ENCODE results near the gene CD68. TPM values are rescaled to one million over a fixed set of nuclear protein-coding genes. Genes with fewer than 3 reads are reported as not detected.

The CD68 gene
- total RNA-seq, 2 experiments from 2014 or later = 0.44 to 0.54 TPM

DNA sequence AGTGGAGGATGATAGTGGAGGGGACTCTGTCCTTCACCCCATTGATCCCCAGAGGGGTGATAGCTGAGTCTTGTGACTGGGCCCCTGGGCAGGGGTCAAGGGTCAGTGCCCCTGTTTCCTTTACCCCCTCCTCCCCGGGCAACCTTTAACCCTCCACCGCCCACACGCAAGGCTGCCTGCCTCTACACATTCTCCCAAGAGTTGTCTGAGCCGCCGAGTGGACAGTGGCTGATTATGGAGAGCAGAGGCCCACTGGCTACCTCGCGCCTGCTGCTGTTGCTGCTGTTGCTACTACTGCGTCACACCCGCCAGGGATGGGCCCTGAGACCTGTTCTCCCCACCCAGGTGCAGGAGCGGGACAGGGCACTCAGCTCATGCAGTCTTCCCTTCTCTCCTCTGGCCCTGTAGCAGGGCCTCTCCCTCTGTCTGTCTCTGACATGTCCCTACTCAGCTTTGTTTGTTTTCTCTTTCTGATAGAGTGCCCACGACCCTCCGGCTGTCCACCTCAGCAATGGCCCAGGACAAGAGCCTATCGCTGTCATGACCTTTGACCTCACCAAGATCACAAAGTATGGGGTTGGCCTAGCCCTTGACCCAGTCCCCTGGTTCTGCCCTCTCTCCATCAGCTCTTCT, 50.6 kb downstream of the CD68 start, which contains the start of gene SHBG:
Gene SHBG (plus strand): TSS at position 197 of the 633 bp plus-strand sequence. CDS start 38 bp downstream, at position 235.
- H3K4me2 ChIP-seq (ENCODE audit: low read length) = no peak within 1 kb of the TSS
- H3K36me3 ChIP-seq (ENCODE audit: insufficient read depth, low read length) = no peaks in the 10 kb centered on the region
- H4K20me1 ChIP-seq (ENCODE audit: insufficient read depth, low read length) = no peaks in the 10 kb centered on the region
- DNase-seq (ENCODE audit: low spot score) = no peak
- H3K9me2 ChIP-seq (ENCODE audit: insufficient read depth, low read length) = no peaks in the 10 kb centered on the region
- no peak within 1 kb of the TSS for H3K27ac ChIP-seq (ENCODE audit: low read depth, low read length, poor library complexity, severe bottlenecking)
- H3K4me3 ChIP-seq (ENCODE audit: low read depth, low read length, poor library complexity, severe bottlenecking) = no peak within 1 kb of the TSS
- intact Hi-C loops (cut with micrococcal nuclease; ENCODE audit: unreplicated experiment) = loop anchor here (10.0 kb wide), 1 partner anchor 155 kb away; no protein-coding TSS in a partner anchor
- POLR2A ChIA-PET = no interaction called here
- CTCF ChIA-PET (ENCODE audit: unreplicated experiment) = no interaction called here
- BruUV-seq (replicated peaks) = no TSS peak
- no peak within 1 kb of the TSS for H2AFZ ChIP-seq (ENCODE audit: low read length)
- H3K79me2 ChIP-seq (ENCODE audit: insufficient read depth, low read depth, low read length) = no peaks in the 10 kb centered on the region
- peaks cover 4% of the 10 kb centered on the region for H3K4me1 ChIP-seq (ENCODE audit: insufficient read depth, low read length, poor library complexity, severe bottlenecking)
- no peak for TF ChIP-seq EZH2phosphoT487 (IDR thresholded peaks at IDR 0.05; ENCODE audit: borderline replicate concordance, low read depth, low read length)
- TF ChIP-seq, protein P1, sequence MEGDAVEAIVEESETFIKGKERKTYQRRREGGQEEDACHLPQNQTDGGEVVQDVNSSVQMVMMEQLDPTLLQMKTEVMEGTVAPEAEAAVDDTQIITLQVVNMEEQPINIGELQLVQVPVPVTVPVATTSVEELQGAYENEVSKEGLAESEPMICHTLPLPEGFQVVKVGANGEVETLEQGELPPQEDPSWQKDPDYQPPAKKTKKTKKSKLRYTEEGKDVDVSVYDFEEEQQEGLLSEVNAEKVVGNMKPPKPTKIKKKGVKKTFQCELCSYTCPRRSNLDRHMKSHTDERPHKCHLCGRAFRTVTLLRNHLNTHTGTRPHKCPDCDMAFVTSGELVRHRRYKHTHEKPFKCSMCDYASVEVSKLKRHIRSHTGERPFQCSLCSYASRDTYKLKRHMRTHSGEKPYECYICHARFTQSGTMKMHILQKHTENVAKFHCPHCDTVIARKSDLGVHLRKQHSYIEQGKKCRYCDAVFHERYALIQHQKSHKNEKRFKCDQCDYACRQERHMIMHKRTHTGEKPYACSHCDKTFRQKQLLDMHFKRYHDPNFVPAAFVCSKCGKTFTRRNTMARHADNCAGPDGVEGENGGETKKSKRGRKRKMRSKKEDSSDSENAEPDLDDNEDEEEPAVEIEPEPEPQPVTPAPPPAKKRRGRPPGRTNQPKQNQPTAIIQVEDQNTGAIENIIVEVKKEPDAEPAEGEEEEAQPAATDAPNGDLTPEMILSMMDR (conservative IDR thresholded peaks at IDR 0.05; ENCODE audit: low read length) = no peak
- no peaks in the 10 kb centered on the region for H3K9me3 ChIP-seq (ENCODE audit: low read length)

Small RNAs within 50 kb of the gene (small RNA-seq; reads per million reads assigned to genes)
- gene CD68 (not detected), gene RF00019 (not detected), gene SNORA48 (not detected), gene SNORD10 (not detected)

Other genes starting within 250 kb of the CD68 start
- 113 and 117 TPM in 2 replicates for gene ACAP1, start 243.1 kb upstream of the CD68 start, total RNA-seq (2014; rRNA removed; shearing (Covaris generic))
- gene ACAP1, start 243.1 kb upstream of the CD68 start, total RNA-seq (2022) = 256 and 259 TPM in 2 replicates
- gene KCTD11, start 227.5 kb upstream of the CD68 start, total RNA-seq (2014; rRNA removed; shearing (Covaris generic)) = 4.1 and 6.0 TPM in 2 replicates
- 7.6 and 8.6 TPM in 2 replicates for gene KCTD11, start 227.5 kb upstream of the CD68 start, total RNA-seq (2022)
- gene TMEM95, start 224.5 kb upstream of the CD68 start, total RNA-seq (2014; rRNA removed; shearing (Covaris generic)) = not detected in 2 replicates
- 0.31 TPM in 1 of 2 replicates, not detected in the other for gene TMEM95, start 224.5 kb upstream of the CD68 start, total RNA-seq (2022)
- gene TNK1, start 198.5 kb upstream of the CD68 start, total RNA-seq (2014; rRNA removed; shearing (Covaris generic)) = 2.9 and 5.0 TPM in 2 replicates
- gene TNK1, start 198.5 kb upstream of the CD68 start, total RNA-seq (2022) = 4.8 and 6.4 TPM in 2 replicates
- gene PLSCR3, start 185.1 kb upstream of the CD68 start, total RNA-seq (2014; rRNA removed; shearing (Covaris generic)) = 8.9 and 15.3 TPM in 2 replicates
- gene PLSCR3, start 185.1 kb upstream of the CD68 start, total RNA-seq (2022) = 23.1 and 27.6 TPM in 2 replicates
- gene TMEM256, start 175.5 kb upstream of the CD68 start, total RNA-seq (2014; rRNA removed; shearing (Covaris generic)) = 108 and 165 TPM in 2 replicates
- 96.6 and 107 TPM in 2 replicates for gene TMEM256, start 175.5 kb upstream of the CD68 start, total RNA-seq (2022)
- 0.06 TPM in 1 of 2 replicates, not detected in the other for gene NLGN2, start 171.8 kb upstream of the CD68 start, total RNA-seq (2014; rRNA removed; shearing (Covaris generic))
- gene NLGN2, start 171.8 kb upstream of the CD68 start, total RNA-seq (2022) = 1.2 TPM in 1 of 2 replicates, not detected in the other
- gene SPEM1, start 159.3 kb upstream of the CD68 start, total RNA-seq (2014; rRNA removed; shearing (Covaris generic)) = not detected in 2 replicates
- not detected in 2 replicates for gene SPEM1, start 159.3 kb upstream of the CD68 start, total RNA-seq (2022)
- gene SPEM2, start 154.0 kb upstream of the CD68 start, total RNA-seq (2014; rRNA removed; shearing (Covaris generic)) = not detected in 2 replicates
- not detected in 2 replicates for gene SPEM2, start 154.0 kb upstream of the CD68 start, total RNA-seq (2022)
- not detected in 2 replicates for gene SPEM3, start 150.8 kb upstream of the CD68 start, total RNA-seq (2014; rRNA removed; shearing (Covaris generic))
- gene SPEM3, start 150.8 kb upstream of the CD68 start, total RNA-seq (2022) = not detected in 2 replicates
- gene TMEM102, start 144.2 kb upstream of the CD68 start, total RNA-seq (2014; rRNA removed; shearing (Covaris generic)) = 13.4 and 15.6 TPM in 2 replicates
- gene TMEM102, start 144.2 kb upstream of the CD68 start, total RNA-seq (2022) = 16.6 and 18.9 TPM in 2 replicates
- 1.3 and 2.8 TPM in 2 replicates for gene FGF11, start 140.1 kb upstream of the CD68 start, total RNA-seq (2014; rRNA removed; shearing (Covaris generic))
- gene FGF11, start 140.1 kb upstream of the CD68 start, total RNA-seq (2022) = 9.9 and 11.0 TPM in 2 replicates
- gene CHRNB1, start 134.6 kb upstream of the CD68 start, total RNA-seq (2014; rRNA removed; shearing (Covaris generic)) = 12.7 and 13.2 TPM in 2 replicates
- gene CHRNB1, start 134.6 kb upstream of the CD68 start, total RNA-seq (2022) = 13.4 and 15.6 TPM in 2 replicates
- 3.4 and 3.5 TPM in 2 replicates for gene ZBTB4, start 100.0 kb upstream of the CD68 start, total RNA-seq (2014; rRNA removed; shearing (Covaris generic))
- gene ZBTB4, start 100.0 kb upstream of the CD68 start, total RNA-seq (2022) = 3.9 and 4.6 TPM in 2 replicates
- gene SLC35G6, start 98.2 kb upstream of the CD68 start, total RNA-seq (2014; rRNA removed; shearing (Covaris generic)) = not detected in 2 replicates
- gene SLC35G6, start 98.2 kb upstream of the CD68 start, total RNA-seq (2022) = not detected in 2 replicates
- 76.6 and 84.2 TPM in 2 replicates for gene POLR2A, start 95.3 kb upstream of the CD68 start, total RNA-seq (2014; rRNA removed; shearing (Covaris generic))
- 218 and 264 TPM in 2 replicates for gene POLR2A, start 95.3 kb upstream of the CD68 start, total RNA-seq (2022)
- gene TNFSF12, start 30.6 kb upstream of the CD68 start, total RNA-seq (2014; rRNA removed; shearing (Covaris generic)) = not detected in 2 replicates
- not detected in 2 replicates for gene TNFSF12, start 30.6 kb upstream of the CD68 start, total RNA-seq (2022)
- gene TNFSF13, start 20.9 kb upstream of the CD68 start, total RNA-seq (2014; rRNA removed; shearing (Covaris generic)) = 0.49 and 0.98 TPM in 2 replicates
- 4.8 and 6.0 TPM in 2 replicates for gene TNFSF13, start 20.9 kb upstream of the CD68 start, total RNA-seq (2022)
- 100 and 102 TPM in 2 replicates for gene SENP3, start 17.7 kb upstream of the CD68 start, total RNA-seq (2014; rRNA removed; shearing (Covaris generic))
- 62.4 and 77.6 TPM in 2 replicates for gene SENP3, start 17.7 kb upstream of the CD68 start, total RNA-seq (2022)
- gene MPDU1, start 4.2 kb downstream of the CD68 start, total RNA-seq (2014; rRNA removed; shearing (Covaris generic)) = 30.4 and 34.5 TPM in 2 replicates
- gene MPDU1, start 4.2 kb downstream of the CD68 start, total RNA-seq (2022) = 21.3 and 26.1 TPM in 2 replicates
- 0.23 and 1.6 TPM in 2 replicates for gene SOX15, start 10.5 kb downstream of the CD68 start, total RNA-seq (2014; rRNA removed; shearing (Covaris generic))
- gene SOX15, start 10.5 kb downstream of the CD68 start, total RNA-seq (2022) = 0.57 and 0.84 TPM in 2 replicates
- gene FXR2, start 35.3 kb downstream of the CD68 start, total RNA-seq (2014; rRNA removed; shearing (Covaris generic)) = 24.6 and 32.4 TPM in 2 replicates
- 32.1 and 41.4 TPM in 2 replicates for gene FXR2, start 35.3 kb downstream of the CD68 start, total RNA-seq (2022)
- gene SAT2, start 48.2 kb downstream of the CD68 start, total RNA-seq (2014; rRNA removed; shearing (Covaris generic)) = 16.0 and 16.9 TPM in 2 replicates
- 37.3 and 41.1 TPM in 2 replicates for gene SAT2, start 48.2 kb downstream of the CD68 start, total RNA-seq (2022)
- not detected in 2 replicates for gene SHBG, start 50.5 kb downstream of the CD68 start, total RNA-seq (2014; rRNA removed; shearing (Covaris generic))
- 0.50 and 0.53 TPM in 2 replicates for gene SHBG, start 50.5 kb downstream of the CD68 start, total RNA-seq (2022)
- gene ATP1B2, start 71.3 kb downstream of the CD68 start, total RNA-seq (2014; rRNA removed; shearing (Covaris generic)) = not detected in 2 replicates
- not detected in 2 replicates for gene ATP1B2, start 71.3 kb downstream of the CD68 start, total RNA-seq (2022)
- 52.9 and 69.2 TPM in 2 replicates for gene TP53, start 107.9 kb downstream of the CD68 start, total RNA-seq (2014; rRNA removed; shearing (Covaris generic))
- gene TP53, start 107.9 kb downstream of the CD68 start, total RNA-seq (2022) = 172 and 195 TPM in 2 replicates
- gene WRAP53, start 108.8 kb downstream of the CD68 start, total RNA-seq (2014; rRNA removed; shearing (Covaris generic)) = 30.7 and 39.3 TPM in 2 replicates
- gene WRAP53, start 108.8 kb downstream of the CD68 start, total RNA-seq (2022) = 24.8 and 27.4 TPM in 2 replicates
- not detected in 2 replicates for gene EFNB3, start 125.6 kb downstream of the CD68 start, total RNA-seq (2014; rRNA removed; shearing (Covaris generic))
- 0.11 and 0.15 TPM in 2 replicates for gene EFNB3, start 125.6 kb downstream of the CD68 start, total RNA-seq (2022)
- gene DNAH2, start 138.1 kb downstream of the CD68 start, total RNA-seq (2014; rRNA removed; shearing (Covaris generic)) = 0.05 TPM in 1 of 2 replicates, not detected in the other
- not detected in 2 replicates for gene DNAH2, start 138.1 kb downstream of the CD68 start, total RNA-seq (2022)

Data from OCI-LY7 (cell line).